GM19099 (cell line): ENCODE measurements around the gene SNAPC4.

ENCODE experiments used
- POLR2A ChIP-seq: IDR thresholded peaks from 3 replicates; pipeline ENCODE4 v1.6.1; 2011; ENCODE audit warnings: low read depth; ENCODE audit not compliant: insufficient read length; ENCODE audit errors: extremely low read depth

Gene SNAPC4, protein sequence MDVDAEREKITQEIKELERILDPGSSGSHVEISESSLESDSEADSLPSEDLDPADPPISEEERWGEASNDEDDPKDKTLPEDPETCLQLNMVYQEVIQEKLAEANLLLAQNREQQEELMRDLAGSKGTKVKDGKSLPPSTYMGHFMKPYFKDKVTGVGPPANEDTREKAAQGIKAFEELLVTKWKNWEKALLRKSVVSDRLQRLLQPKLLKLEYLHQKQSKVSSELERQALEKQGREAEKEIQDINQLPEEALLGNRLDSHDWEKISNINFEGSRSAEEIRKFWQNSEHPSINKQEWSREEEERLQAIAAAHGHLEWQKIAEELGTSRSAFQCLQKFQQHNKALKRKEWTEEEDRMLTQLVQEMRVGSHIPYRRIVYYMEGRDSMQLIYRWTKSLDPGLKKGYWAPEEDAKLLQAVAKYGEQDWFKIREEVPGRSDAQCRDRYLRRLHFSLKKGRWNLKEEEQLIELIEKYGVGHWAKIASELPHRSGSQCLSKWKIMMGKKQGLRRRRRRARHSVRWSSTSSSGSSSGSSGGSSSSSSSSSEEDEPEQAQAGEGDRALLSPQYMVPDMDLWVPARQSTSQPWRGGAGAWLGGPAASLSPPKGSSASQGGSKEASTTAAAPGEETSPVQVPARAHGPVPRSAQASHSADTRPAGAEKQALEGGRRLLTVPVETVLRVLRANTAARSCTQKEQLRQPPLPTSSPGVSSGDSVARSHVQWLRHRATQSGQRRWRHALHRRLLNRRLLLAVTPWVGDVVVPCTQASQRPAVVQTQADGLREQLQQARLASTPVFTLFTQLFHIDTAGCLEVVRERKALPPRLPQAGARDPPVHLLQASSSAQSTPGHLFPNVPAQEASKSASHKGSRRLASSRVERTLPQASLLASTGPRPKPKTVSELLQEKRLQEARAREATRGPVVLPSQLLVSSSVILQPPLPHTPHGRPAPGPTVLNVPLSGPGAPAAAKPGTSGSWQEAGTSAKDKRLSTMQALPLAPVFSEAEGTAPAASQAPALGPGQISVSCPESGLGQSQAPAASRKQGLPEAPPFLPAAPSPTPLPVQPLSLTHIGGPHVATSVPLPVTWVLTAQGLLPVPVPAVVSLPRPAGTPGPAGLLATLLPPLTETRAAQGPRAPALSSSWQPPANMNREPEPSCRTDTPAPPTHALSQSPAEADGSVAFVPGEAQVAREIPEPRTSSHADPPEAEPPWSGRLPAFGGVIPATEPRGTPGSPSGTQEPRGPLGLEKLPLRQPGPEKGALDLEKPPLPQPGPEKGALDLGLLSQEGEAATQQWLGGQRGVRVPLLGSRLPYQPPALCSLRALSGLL (N-terminal part only)

DNA sequence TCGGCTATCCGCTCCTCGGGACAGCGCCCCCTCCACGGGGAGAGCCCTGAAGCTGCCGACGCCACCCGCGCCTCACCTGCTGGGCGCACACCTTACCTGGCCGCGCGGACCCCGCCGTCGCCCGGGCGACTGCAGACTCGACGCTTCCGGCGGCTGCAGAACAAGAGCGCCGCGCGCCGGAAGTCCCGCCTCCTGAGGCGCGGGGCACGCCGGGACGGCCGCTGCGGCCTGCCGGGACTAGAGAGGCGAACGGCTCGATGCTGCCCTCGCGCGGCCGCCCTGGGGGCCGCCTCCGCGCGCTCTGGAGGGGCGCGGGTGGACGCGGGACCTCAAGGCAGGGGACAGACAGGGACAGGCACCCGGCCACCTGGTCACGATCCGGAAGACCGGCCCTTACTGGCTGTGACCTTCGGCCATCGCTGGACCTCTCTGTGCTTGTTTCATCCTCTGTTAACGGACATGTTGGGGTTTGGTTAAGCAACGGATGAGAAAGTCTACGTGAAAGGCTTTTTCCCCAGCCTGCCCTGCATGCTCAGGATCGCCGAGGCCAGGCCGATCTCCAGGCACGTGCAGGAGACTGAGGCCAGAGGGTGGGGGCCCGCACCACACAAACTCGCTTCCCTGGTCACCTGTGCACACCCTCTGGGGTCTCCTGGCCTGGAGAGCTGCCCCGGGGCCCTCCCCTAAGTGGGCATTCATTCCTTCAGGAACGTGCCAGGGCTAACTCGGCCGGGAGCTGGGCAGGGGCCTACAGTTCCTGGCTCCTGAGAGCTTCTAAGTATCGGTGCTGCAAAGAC, at the start of gene SNAPC4:
TSS of gene SNAPC4 (minus strand) at position 133 of the 797 bp plus-strand sequence. CDS start 1,742 bp downstream, outside the sequence.
- TF ChIP-seq POLR2A: peak; percentile 89

DNA sequence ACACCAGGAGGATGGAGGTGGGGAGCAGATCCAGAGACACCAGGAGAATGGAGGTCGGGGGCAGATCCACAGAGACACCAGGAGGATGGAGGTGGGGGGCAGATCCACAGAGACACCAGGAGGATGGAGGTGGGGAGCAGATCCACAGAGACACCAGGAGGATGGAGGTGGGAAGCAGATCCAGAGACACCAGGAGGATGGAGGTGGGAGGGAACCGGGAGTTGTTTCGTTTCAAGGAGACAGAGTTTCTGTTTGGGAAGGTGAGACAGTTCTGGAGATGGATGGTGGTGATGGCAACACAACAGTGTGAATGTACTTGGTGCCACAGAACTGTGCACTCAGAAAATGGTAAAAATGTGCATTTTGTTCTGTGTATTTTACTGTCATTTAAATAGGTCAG, 48.7 kb upstream of the SNAPC4 start:
- TF ChIP-seq POLR2A: no peak

- TF ChIP-seq POLR2A: no peak
Observed at GRCh38 chr9:136447173-136447778, 47.3 kb upstream of the SNAPC4 start.

GRCh38 chr9:136445799-136446198, 45.8 kb upstream of the SNAPC4 start:
- no peak for TF ChIP-seq POLR2A

GRCh38 chr9:136444102-136444501, 44.1 kb upstream of the SNAPC4 start:
- no peak for TF ChIP-seq POLR2A

GRCh38 chr9:136443687-136444086, 43.7 kb upstream of the SNAPC4 start:
- no peak for TF ChIP-seq POLR2A

DNA sequence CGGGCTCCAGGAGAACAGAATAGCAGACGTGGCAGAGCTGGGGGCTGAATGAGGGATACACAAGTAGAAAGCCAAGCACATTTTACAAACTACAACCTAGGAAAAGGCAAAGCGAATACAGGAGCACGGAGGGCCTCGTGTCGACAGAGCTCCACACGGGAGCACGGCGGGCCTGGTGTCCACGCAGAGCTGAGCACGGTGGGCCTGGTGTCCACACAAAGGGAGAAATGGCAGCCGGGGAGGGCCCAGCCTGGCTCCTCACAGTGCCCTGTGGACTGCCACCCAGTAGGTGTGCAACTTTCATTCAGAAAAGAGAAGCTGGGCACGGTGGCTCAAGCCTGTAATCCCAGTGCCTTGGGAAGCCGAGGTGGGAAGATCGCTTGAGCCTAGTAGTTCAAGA, 43.1 kb upstream of the SNAPC4 start:
- no peak for TF ChIP-seq POLR2A

DNA sequence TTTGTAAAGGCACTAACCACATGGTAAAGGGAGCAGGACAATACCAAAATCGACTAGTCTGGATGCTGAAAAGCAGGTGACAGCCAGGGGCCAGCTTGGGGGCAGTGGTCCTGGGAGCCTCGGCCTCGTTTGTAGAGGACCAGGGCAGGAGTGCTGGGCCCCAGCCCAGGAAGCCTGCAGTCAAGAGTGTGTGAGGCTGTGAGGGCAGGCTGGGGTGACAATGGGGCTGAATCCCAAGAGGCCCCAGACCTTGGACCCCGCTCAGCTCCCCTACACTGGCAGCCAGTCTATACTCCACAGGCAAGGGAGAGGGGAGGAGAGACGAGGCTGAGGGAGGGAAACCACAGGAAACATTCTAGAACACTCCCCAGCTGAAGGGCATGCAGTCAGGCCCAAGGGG, 42.3 kb upstream of the SNAPC4 start:
- no peak for TF ChIP-seq POLR2A

DNA sequence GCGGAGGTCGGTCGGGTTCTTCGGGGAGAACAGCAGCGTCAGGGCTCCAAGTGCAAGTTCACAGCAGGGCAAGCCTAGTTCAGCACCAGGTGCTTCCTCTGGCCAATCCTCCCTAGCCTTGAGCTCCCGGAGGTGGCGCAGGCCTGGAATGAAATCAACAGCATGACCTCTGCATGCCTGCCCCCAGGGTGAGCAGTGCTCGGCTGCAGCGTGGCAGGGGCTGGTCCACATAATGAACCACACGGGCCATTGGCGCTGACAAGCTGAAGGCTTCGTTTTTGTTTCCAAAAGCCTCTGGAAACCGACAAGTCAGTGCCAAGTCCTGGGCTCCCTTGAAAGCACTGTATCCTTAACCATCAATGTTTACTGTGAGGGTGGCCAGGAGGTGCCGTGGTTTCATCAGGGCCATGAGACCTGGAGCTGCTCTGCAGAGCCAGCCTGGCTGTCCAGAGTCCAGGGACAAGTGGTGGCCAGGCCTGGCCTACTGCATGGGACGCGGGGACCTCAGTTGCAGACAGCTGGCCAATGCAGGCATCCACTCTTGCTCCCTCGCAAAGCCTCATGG, 41.8 kb upstream of the SNAPC4 start:
- no peak for TF ChIP-seq POLR2A

DNA sequence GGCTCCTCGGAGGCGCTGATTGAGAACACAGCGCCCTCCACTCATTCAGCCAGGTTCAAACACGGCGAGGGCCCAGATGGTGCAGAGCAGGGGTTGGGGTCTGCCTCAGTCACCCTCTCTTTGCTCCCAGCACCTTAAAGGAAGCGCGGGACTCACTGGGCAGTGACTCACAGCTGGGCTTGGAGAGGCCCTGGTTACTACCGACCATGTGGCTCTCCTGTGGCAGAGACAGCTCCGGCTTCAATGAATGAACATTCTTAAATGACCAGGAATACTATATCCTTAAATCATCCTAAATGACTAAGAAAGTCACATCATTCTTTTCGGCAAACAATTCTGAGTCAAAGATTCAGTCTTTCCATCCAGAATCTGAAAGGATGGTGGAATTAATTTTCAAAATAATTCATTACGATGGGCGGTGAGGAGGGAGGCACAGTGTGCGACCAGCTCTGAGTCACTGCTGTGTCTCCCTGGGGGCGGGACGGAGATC, 41.3 kb upstream of the SNAPC4 start:
- TF ChIP-seq POLR2A: no peak

GRCh38 chr9:136439481-136440408, 39.8 kb upstream of the SNAPC4 start, which contains the start of gene INPP5E:
TSS of gene INPP5E (minus strand) at chr9:136439845. CDS start at chr9:136439419, 426 bp downstream.
- peak; percentile 60 for TF ChIP-seq POLR2A
